Fibroblast of pulmonary artery (primary cell): ENCODE measurements around the gene CIB2.
A peak's percentile ranks its signal among the peaks of the same experiment; 100 is the strongest.

ENCODE experiments used
- DNase-seq: peaks from one replicate; pipeline ENCODE4 v3.0.0-alpha.2; 2010; ENCODE audit warnings: low read depth
- H3K4me3 ChIP-seq: replicated peaks from 2 replicates; pipeline ENCODE4 v1.5.1; 2011; ENCODE audit warnings: low read depth, mild to moderate bottlenecking, control low read depth, low read length, moderate library complexity
- CTCF ChIP-seq: IDR thresholded peaks from 2 replicates; pipeline ENCODE4 v1.5.1; 2011; ENCODE audit warnings: mild to moderate bottlenecking, control low read depth, low read length, inconsistent platforms; ENCODE audit errors: missing control alignments

The CIB2 gene

DNA sequence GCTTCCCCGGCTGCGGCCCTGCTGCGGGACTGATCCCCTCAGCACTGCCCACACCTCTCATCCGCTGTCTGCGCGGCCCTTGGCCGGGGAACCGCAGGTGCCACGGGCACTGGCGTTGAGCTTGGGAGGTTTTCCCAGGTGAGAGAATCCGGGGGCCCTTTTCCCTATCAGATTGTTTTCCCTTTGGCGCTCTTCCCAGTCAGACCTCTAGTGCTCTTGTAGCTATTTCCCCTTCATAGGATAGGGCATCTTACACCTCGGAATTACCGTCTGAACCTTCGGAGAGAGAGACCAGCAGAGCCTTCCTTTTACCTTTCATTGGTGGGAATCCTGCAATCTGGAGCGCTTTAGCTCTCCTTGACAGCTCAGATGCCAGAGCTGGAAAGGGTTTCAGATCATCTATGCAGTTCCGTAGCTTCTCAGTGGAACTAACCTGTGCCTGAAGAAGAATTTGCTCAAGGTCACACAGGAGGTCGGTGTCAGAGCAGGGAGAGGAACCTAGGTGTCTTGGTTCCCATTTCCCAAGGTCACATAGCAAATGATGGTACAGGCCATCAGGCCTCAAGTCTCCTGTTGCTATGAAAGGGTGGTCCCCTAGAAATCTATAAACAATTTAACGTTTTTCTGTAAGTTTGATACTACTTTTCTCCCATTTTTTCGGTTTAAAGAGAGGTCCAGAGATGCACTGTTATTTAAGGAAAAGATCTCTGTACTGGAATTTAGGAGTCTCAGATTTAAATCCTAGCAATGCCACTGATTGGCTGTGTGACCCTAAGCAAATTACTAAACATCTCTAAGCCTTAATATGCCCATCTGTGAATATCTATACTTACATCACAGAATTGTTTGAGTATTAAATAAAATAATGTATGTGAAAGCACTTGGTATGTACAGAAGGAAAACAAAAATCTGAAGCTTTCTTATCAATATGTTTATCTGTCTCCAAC is 18.8 kb upstream of the CIB2 start:
- TF ChIP-seq CTCF = no peak

GRCh38 chr15:78149068-78149804 is 18.0 kb upstream of the CIB2 start, which contains the start of gene IDH3A:
Gene IDH3A (plus strand): TSS chr15:78149362. CDS start chr15:78149404, 42 bp downstream.
- peak; percentile 96 for DNase-seq
- H3K4me3 ChIP-seq = peak within 1 kb of the TSS; percentile 77
- TF ChIP-seq CTCF = no peak

More for the DNA sequence above, 18.8 kb upstream of the CIB2 start:
- peak overlapping the region; percentile 77 for H3K4me3 ChIP-seq
- peak; percentile 13 for DNase-seq

DNA sequence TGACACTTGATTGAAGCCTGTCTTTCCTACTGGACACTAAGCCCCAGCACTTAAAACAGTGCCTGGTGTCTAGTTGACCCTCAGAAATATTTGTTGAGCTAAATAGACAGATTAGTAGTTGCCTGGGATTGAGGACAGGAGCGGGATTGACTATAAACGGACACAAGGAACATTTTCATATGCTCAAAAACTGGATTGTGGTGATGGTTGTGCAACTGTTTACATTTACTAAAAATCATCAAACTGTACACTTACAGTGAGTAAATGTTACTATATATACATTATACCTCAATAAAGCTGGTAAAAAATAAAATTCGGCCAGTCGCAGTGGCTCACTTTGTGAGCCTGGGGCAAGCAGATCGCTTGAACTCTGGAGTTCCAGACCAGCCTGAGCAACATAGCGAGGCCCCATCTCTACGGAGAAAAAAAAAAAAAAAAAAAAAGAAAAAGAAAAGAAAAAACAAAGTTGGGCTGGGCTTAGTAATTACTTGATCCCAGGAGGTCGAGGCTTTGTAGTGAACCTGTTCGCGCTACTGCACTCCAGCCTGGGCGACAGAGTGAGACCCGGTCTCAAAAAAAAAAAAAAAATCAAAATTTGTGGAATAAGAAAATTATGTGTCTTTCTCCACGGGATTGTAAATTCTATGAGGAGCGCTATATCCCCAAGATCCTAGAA is 17.3 kb upstream of the CIB2 start:
- DNase-seq = no peak
- no peak for TF ChIP-seq CTCF
- peak overlapping the region; percentile 77 for H3K4me3 ChIP-seq

DNA sequence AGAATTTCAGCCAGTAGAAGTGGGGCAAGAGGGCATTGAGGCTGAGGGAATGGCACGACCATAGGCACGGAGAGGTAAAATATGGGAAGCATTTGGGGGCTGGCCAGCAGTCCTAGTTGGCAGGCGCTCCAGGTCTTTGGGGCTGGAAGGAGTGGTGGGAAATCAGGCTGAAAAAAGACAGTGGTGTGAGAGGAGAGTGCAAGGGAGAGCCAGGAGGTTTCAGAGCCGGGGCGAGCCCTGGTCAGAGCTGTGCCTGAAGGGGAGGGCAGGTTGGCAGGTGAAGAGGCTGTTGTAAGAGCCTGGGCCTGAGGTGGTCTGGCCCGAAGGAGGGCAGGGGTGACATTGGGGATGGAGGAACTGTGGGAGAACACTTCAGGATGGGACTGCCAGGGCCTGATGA is 16.3 kb upstream of the CIB2 start:
- no peak overlapping the region for H3K4me3 ChIP-seq
- TF ChIP-seq CTCF = no peak
- DNase-seq = no peak

DNA sequence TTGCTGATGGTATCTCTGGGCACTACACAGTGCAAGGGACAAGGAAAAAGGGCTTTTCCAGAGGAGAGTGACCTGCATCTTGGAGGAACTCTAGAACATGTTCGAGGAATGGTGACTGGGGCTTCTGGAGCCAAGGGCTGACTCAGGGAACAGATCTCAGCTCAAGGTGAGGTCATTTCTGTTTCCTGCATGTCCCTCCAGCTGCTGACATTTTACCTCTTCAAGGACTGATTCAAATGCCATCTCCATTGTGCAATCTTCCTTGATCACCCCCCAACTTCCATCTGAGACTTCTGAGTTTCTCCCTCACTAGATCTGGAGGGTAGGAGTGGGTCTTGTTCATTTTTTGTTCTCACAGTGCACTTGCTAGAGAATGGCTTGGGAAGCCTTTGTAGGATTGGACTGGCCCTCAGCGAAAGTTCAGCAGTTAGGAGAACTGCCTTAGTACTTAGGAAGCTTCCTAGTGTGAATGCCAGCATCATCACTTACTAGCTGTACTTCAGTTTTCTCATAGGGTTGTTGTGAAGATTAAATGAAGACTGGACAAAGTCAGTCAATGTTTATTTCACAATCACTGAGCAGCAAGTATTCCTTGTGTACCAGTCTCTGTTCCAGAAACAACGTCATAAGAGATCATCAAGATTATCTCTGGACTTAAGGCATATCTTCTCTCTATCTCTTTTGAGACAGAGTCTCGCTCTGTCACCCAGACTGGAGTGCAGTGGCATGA is 15.3 kb upstream of the CIB2 start:
- DNase-seq = no peak
- no peak overlapping the region for H3K4me3 ChIP-seq

More for the DNA sequence above, 15.3 kb upstream of the CIB2 start:
- no peak for TF ChIP-seq CTCF
